Measurements from ENCODE around the gene ZBTB21. TPM values are rescaled to one million over a fixed set of nuclear protein-coding genes. Genes with fewer than 3 reads are reported as not detected.
A peak's percentile ranks its signal among the peaks of the same experiment; 100 is the strongest.

The ZBTB21 gene
- polyA plus RNA-seq, 3 donors, result 4.7 to 7.2 (median 6.3) TPM

- H3K4me1 ChIP-seq (ENCODE audit: control insufficient read depth in 1 of 2, insufficient read depth in 2 of 2, low read length in 2 of 2), result peaks cover 0 to 3% of the 10 kb centered on the region in 2 donors
- TF ChIP-seq CTCF (IDR thresholded peaks at IDR 0.05), result no peak
- no peaks in the 10 kb centered on the region for H3K27me3 ChIP-seq (ENCODE audit: control insufficient read depth in 2 of 2, insufficient read depth in 2 of 2, low read length in 2 of 2)
- H4K20me1 ChIP-seq (ENCODE audit: insufficient read depth, low read length), result no peaks in the 10 kb centered on the region
- no peak overlapping the region for H3K4me3 ChIP-seq (replicated peaks in 1 of 3; ENCODE audit: low read depth in 2 of 3, low read length in 3 of 3)
- H3K4me3 Mint-ChIP-seq, result no peak overlapping the region
- no peaks in the 10 kb centered on the region for H3K36me3 ChIP-seq (replicated peaks in 1 of 2; ENCODE audit: control insufficient read depth in 1 of 2, insufficient read depth in 2 of 2, low read length in 2 of 2)
- no peak overlapping the region for H3K4me2 ChIP-seq (replicated peaks; ENCODE audit: extremely low read depth, low read length, poor library complexity, severe bottlenecking)
- no peak overlapping the region for H3K9ac ChIP-seq (ENCODE audit: insufficient read depth, low read length, poor library complexity, severe bottlenecking)
- H2AFZ ChIP-seq (ENCODE audit: insufficient read depth, low read depth, low read length, poor library complexity, severe bottlenecking), result no peak overlapping the region
- peaks cover 6 to 9% (median 7%) of the 10 kb centered on the region in 3 donors for H3K27me3 Mint-ChIP-seq (ENCODE audit: low read depth in 3 of 3)
- no peak overlapping the region for H3K27ac ChIP-seq (ENCODE audit: low read depth in 1 of 2, low read length in 2 of 2)
- no peaks in the 10 kb centered on the region for H3K79me2 ChIP-seq (ENCODE audit: insufficient read depth, low read length)
- H3K9me3 Mint-ChIP-seq, result no peaks in the 10 kb centered on the region
- intact Hi-C loops (cut with micrococcal nuclease), result no loop called here
- H3K4me1 Mint-ChIP-seq, result peaks cover 8% of the 10 kb centered on the region
- H3K9me3 ChIP-seq (replicated peaks in 1 of 2; ENCODE audit: control insufficient read depth in 1 of 2, insufficient read depth in 1 of 2, low read length in 2 of 2), result no peaks in the 10 kb centered on the region
- no peaks in the 10 kb centered on the region for H3K36me3 Mint-ChIP-seq
- H3K27ac Mint-ChIP-seq, result no peak overlapping the region
- 93% methylated on average over 8 of the region's 11 CpGs for WGBS (ENCODE audit: insufficient coverage)
- no peak for DNase-seq
These were observed 43.9 kb downstream of the ZBTB21 start for GRCh38 chr21:41966041-41966833.

- no peak for TF ChIP-seq CTCF (IDR thresholded peaks at IDR 0.05)
- H3K9me3 ChIP-seq (replicated peaks in 1 of 2; ENCODE audit: control insufficient read depth in 1 of 2, insufficient read depth in 1 of 2, low read length in 2 of 2), result no peaks in the 10 kb centered on the region
These were observed 44.6 kb downstream of the ZBTB21 start for GRCh38 chr21:41965461-41966013.

More at GRCh38 chr21:41965461-41966013, 44.6 kb downstream of the ZBTB21 start:
- 99% methylated on average over 8 of the region's 10 CpGs for WGBS (ENCODE audit: insufficient coverage)
- Histone ChIP-seq H3K4me3 (replicated peaks in 1 of 3; ENCODE audit: low read depth in 2 of 3, low read length in 3 of 3) (no peak overlapping the region), H3K27me3 (ENCODE audit: control insufficient read depth in 2 of 2, insufficient read depth in 2 of 2, low read length in 2 of 2) (no peaks in the 10 kb centered on the region), H3K36me3 (replicated peaks in 1 of 2; ENCODE audit: control insufficient read depth in 1 of 2, insufficient read depth in 2 of 2, low read length in 2 of 2) (no peaks in the 10 kb centered on the region), H2AFZ (ENCODE audit: insufficient read depth, low read depth, low read length, poor library complexity, severe bottlenecking) (no peak overlapping the region), H4K20me1 (ENCODE audit: insufficient read depth, low read length) (no peaks in the 10 kb centered on the region), H3K79me2 (ENCODE audit: insufficient read depth, low read length) (no peaks in the 10 kb centered on the region), H3K4me2 (replicated peaks; ENCODE audit: extremely low read depth, low read length, poor library complexity, severe bottlenecking) (no peak overlapping the region), H3K27ac (ENCODE audit: low read depth in 1 of 2, low read length in 2 of 2) (no peak overlapping the region), H3K9ac (ENCODE audit: insufficient read depth, low read length, poor library complexity, severe bottlenecking) (no peak overlapping the region), H3K4me1 (ENCODE audit: control insufficient read depth in 1 of 2, insufficient read depth in 2 of 2, low read length in 2 of 2) (peaks cover 0 to 3% of the 10 kb centered on the region in 2 donors)
- Mint-ChIP-seq H3K9me3 (no peaks in the 10 kb centered on the region), H3K4me1 (peaks cover 8% of the 10 kb centered on the region), H3K36me3 (no peaks in the 10 kb centered on the region), H3K27me3 (ENCODE audit: low read depth in 3 of 3) (peaks cover 5 to 10% (median 7%) of the 10 kb centered on the region in 3 donors), H3K4me3 (no peak overlapping the region), H3K27ac (peak overlapping the region in 1 of 7 donors; percentile 60)
- DNase-seq, result no peak
- intact Hi-C loops (cut with micrococcal nuclease), result no loop called here

Data from CD14-positive monocyte (primary cell).